GM18505 (cell line): Measurements from ENCODE around the gene LRRN3.

Source experiments
- ATAC-seq: cut with Tn5 transposase; IDR thresholded peaks from one replicate; pipeline ENCODE4 v1.9.1; 2021; ENCODE audit not compliant: unreplicated experiment
- POLR2A ChIP-seq: IDR thresholded peaks from 4 replicates; pipeline ENCODE4 v1.6.1; 2011; ENCODE audit warnings: borderline replicate concordance; ENCODE audit not compliant: insufficient read depth, insufficient read length; ENCODE audit errors: extremely low read depth

Gene LRRN3

GRCh38 chr7:111174510-111174909, 83.6 kb downstream of the LRRN3 start:
- ATAC-seq: no peak
- TF ChIP-seq POLR2A: no peak
